CD4-positive, alpha-beta T cell treated with Interleukin-17A for 1 hour (primary cell): ENCODE results near the gene BIN1.
"Not testable (repeated sequence)": the region's sequence is repeated elsewhere in the genome, so short reads cannot be mapped to it uniquely, and the experiment has no call there.

Experiments
- DNase-seq: peaks from one replicate; pipeline ENCODE4 v3.0.0-alpha.2; 2020

BIN1 gene

DNA sequence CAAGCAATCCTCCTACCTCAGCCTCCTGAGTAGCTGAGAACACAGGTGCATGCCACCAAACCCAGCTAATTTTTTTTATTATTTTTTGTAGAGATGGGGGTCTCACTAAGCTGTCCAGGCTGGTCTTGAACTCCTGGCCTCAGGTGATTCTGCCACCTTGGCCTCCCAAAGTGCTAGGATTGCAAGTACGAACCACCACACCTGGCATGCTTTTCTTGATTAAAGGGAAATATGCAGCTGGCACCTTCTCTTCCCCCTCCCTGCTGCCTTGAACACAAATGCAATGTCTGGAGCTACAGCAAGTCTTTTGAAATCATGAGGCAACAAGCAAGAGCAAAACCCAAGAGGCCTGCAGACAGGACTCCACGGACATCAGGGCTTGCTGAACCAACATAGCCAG is 26.8 kb upstream of the BIN1 start:
- DNase-seq = no peak

- DNase-seq = no peak
Measured at GRCh38 chr2:127130421-127130820, 23.5 kb upstream of the BIN1 start.

GRCh38 chr2:127129937-127130336 is 23.0 kb upstream of the BIN1 start:
- no peak for DNase-seq

DNA sequence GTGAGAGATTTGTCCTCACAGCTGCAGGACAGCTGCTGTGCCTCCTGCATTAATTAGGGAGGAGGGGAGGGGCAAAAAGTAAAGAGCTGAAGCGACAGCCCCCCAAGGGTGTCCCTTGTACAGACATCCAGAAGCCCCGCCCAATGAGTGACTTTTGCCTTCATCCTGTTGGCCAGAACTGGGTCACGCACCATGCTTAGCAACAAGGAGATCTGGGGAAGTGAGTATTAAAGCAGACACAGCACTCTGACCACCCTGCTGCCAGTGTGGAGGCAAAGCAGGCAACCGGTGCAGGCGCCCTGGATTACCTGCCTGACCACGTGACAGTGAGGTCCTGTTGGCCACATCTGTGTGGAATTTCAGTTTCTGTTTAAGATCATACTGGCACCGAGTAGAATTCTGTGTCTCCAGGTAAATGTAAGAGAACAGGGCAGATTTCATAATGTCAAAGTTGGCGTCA is 21.5 kb upstream of the BIN1 start:
- DNase-seq = no peak

DNA sequence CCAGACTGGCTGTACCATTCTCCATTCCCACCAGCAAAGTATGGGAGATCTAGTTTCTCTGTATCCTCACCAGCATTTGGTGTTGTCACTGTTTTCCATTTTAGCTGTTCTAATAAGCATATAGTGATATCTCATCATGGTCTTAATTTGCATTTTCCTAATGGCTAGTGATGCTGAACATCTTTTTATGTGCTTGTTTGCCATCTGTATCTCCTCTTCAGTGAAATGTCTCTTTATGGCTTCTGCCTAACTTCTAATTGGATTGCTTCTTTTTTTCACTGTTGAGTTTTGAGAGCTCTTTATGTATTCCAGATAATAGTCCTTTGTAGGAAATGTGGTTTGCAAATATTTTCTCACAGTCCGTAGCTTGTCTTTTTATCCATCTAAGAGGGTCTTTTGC is 18.9 kb upstream of the BIN1 start:
- no peak for DNase-seq

- no peak for DNase-seq
Measured at GRCh38 chr2:127124426-127124825, 17.5 kb upstream of the BIN1 start.

DNA sequence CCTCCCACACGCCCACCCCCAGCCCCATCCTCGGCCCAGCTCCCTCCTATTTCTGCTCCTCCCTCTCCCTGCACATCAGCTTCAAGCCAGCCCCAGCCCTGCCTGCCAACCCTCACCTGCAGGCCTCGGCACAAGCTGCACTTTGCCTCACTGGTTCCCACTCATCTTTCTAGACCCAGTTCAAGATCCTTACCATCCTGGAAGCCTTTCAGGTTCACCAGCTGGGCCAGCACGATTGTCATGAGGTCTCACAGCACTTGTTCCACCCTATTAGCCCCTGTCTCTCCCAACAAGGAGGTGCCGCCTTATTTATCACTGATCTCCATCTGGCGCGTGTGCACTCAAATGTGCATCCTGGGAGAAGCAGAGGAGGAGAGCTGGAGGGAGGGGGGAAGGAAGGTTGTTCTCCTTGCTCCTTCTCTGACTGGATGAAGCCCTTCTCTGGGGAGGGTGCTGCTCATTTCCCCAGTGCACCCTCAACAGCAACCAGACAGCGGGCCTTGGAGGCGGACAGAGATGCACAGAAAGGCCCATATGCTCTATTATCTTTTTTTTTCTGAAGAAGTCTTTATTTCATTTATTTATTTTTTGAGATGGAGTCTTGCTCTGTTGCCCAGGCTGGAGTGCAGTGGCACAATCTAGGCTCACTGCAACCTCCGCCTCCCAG is 15.5 kb upstream of the BIN1 start:
- no peak for DNase-seq

- DNase-seq = no peak
Measured at GRCh38 chr2:127121776-127122176, 14.8 kb upstream of the BIN1 start.

GRCh38 chr2:127121353-127121752 is 14.4 kb upstream of the BIN1 start:
- no peak for DNase-seq

DNA sequence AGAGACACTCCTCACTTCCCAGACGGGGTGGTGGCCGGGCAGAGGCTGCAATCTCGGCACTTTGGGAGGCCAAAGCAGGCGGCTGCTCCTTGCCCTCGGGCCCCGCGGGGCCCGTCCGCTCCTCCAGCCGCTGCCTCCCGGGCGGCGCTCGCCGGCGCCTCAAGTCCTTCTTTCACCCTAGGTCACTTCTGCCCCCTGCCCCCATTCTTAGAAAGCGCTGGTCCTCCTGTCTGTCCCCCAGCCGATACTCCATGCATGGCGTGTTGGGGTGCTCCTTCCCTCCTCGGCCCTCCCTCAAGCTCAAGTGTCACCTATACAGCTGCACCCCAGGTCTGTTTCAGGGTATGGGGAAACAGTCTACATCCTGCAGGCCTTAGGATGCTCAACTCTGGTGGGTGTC is 13.5 kb upstream of the BIN1 start:
- DNase-seq = not testable (repeated sequence)

DNA sequence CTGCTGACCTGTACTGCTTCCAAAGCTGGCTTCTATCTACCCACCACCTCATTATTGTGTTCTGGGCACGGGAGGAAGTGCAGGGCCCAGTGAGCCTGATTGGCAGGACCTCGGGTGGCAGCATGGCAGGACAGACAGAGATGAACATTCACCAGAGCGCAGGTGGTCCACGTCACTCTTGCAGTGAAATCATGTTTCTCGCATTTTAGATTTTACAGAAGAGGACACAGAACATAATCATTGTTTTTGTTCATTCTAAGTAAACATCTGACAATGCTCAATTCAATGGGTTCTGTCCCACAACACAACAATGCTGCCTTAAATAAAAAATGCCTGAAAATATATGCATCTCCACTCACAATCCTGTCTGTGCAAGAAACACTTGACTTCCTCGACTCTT is 11.5 kb upstream of the BIN1 start:
- no peak for DNase-seq

DNA sequence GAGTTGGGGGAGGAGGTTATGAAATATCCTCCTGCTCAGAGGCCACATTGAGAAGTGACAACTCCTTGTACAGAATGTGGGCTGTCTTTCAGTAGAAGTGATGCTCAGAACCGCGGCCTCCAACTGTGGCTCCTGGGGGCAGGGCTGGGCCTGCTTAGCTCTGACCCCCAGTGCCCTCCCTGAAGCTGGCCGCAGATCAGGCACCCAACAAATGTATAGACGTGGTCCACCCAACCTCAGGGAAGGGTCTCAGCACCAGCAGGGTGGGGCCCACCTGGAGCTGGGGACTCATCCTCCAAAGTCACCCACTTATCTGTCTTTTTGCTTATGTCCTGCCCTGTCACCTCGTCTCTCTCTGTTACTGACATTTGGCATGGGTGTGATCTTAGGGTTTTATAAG is 11.1 kb upstream of the BIN1 start:
- no peak for DNase-seq

- no peak for DNase-seq
Measured at GRCh38 chr2:127117603-127118002, 10.6 kb upstream of the BIN1 start.

- no peak for DNase-seq
Measured at GRCh38 chr2:127115471-127116199, 8.7 kb upstream of the BIN1 start.

- no peak for DNase-seq
Measured at GRCh38 chr2:127110985-127111384, 4.0 kb upstream of the BIN1 start.

GRCh38 chr2:127108090-127108523 is 1.2 kb upstream of the BIN1 start:
- no peak for DNase-seq

GRCh38 chr2:127107622-127107999 is 657 bp upstream of the BIN1 start:
- DNase-seq = no peak

- DNase-seq = no peak
Measured at GRCh38 chr2:127106457-127106990, 430 bp downstream of the BIN1 start.

GRCh38 chr2:127105656-127106456 is 1.1 kb downstream of the BIN1 start:
- DNase-seq = no peak

DNA sequence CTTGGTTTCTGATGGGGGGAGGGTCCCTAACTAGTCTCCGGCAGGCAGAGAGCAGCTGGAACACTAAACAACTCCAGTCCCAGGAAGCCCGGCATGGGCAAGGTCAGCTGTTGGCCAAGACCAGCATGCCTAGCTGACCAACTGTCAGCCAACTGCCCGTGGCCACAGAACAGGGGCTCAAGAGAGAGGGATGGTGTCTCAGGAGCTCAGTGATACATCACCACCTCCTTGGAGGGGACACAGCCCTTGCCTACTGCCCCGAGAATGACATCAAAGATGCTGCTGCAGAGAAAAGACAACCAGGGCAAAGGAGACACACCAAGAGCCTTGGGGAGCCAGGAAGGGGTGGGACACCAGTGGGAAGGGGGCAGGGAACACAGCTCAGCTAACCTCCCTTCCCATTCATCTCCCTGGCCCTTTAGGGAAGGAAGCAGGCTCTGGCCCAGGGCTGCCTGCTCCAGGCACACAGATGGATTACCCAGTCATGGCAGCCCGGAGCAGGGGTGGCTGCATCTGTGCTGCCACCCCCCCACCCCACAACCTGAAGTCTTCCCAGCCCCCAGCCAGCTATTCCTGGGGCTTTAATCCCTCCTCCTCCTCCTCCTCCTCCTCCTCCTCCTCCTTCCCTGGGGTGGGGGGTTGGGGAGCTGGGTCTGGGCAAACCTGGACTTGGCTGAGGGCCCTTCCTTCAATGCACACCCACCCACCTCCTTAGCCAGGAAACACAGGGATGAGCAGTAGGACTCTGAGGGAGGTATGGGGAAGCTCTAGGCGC is 1.9 kb downstream of the BIN1 start:
- DNase-seq = no peak

- DNase-seq = no peak
Measured at GRCh38 chr2:127104166-127104660, 2.7 kb downstream of the BIN1 start.
